DOHH2 (cell line): Measurements from ENCODE around the gene FAM78A.

ENCODE experiments used
- CTCF ChIP-seq: fragments of 200-600 bp; sonication (generic); IDR thresholded peaks from one replicate; pipeline ENCODE4 v1.5.1; 2014; ENCODE audit warnings: antibody characterized with exemption, mild to moderate bottlenecking, low read depth, low read length; ENCODE audit not compliant: poor library complexity, severe bottlenecking
- EZH2phosphoT487 ChIP-seq: fragments of 200-600 bp; sonication (generic); IDR thresholded peaks from 2 replicates; pipeline ENCODE4 v1.6.1; 2017; ENCODE audit warnings: borderline replicate concordance, mild to moderate bottlenecking, antibody characterized with exemption, low read length, moderate library complexity, mixed read lengths

GRCh38 chr9:131312822-131313770 lies 36.8 kb upstream of the FAM78A start:
- TF ChIP-seq CTCF (no peak), EZH2phosphoT487 (no peak)
